GM10248 (cell line): ENCODE data around the gene C1orf52.
A peak's percentile ranks its signal among the peaks of the same experiment; 100 is the strongest.

Experiments
- CTCF ChIA-PET: fragments of 300-600 bp; sonication (Branson Sonifier 250); formaldehyde crosslinking; extraction: SDS; loops from one replicate; lab custom pipeline; 2021; ENCODE audit warnings: antibody characterized with exemption; lab: Yijun Ruan, JAX
- POLR2A ChIA-PET: fragments of 350-650 bp; sonication (Branson Sonifier 250); formaldehyde crosslinking; extraction: SDS; loops from one replicate; lab custom pipeline; 2020; ENCODE audit warnings: antibody characterized with exemption; lab: Yijun Ruan, JAX
- DNase-seq: peaks from one replicate; pipeline ENCODE4 v3.0.0; 2012; ENCODE audit errors: extremely low spot score
- CTCF ChIP-seq: IDR thresholded peaks from 2 replicates; pipeline ENCODE4 v1.5.1; 2012; ENCODE audit warnings: mild to moderate bottlenecking, low read depth; ENCODE audit errors: extremely low read depth, missing control alignments, control extremely low read depth

The C1orf52 gene

GRCh38 chr1:85245456-85245855 is 14.0 kb downstream of the C1orf52 start:
- no peak for DNase-seq
- POLR2A ChIA-PET: no interaction called here
- no peak for TF ChIP-seq CTCF
- CTCF ChIA-PET: interaction anchor here (1.3 to 3.2 kb wide), 8 partner anchors 8 to 748 kb away, joined by 3 to 20 read pairs (median 6); partner anchors contain the start of gene C1orf52

GRCh38 chr1:85244271-85245061 is 15.0 kb downstream of the C1orf52 start:
- no peak for DNase-seq
- ChIA-PET POLR2A (no interaction called here), CTCF (interaction anchor here (0.7 to 2.2 kb wide), 10 partner anchors 9 to 747 kb away, joined by 3 to 20 read pairs (median 4); partner anchors contain the start of gene C1orf52)
- no peak for TF ChIP-seq CTCF

GRCh38 chr1:85243372-85243771 is 16.1 kb downstream of the C1orf52 start:
- ChIA-PET POLR2A (no interaction called here), CTCF (interaction anchor here (1.4 to 2.2 kb wide), 4 partner anchors 8 to 299 kb away, joined by 4 to 20 read pairs (median 8); partner anchors contain the start of gene C1orf52)
- no peak for TF ChIP-seq CTCF

GRCh38 chr1:85240643-85241042 is 18.8 kb downstream of the C1orf52 start:
- POLR2A ChIA-PET: no interaction called here
- CTCF ChIA-PET: interaction anchor here (0.9 to 2.0 kb wide), 11 partner anchors 10 to 296 kb away, joined by 3 to 14 read pairs (median 4); no protein-coding TSS in a partner anchor
- DNase-seq: no peak
- TF ChIP-seq CTCF: no peak

More at GRCh38 chr1:85243372-85243771, 16.1 kb downstream of the C1orf52 start:
- DNase-seq: no peak

GRCh38 chr1:85240174-85240601 is 19.3 kb downstream of the C1orf52 start:
- DNase-seq: peak; percentile 24
- ChIA-PET CTCF (interaction anchor here (0.6 to 2.0 kb wide), 13 partner anchors 10 to 295 kb away, joined by 3 to 14 read pairs (median 4); no protein-coding TSS in a partner anchor), POLR2A (no interaction called here)
- TF ChIP-seq CTCF: peak; percentile 31

GRCh38 chr1:85237613-85238012 is 21.8 kb downstream of the C1orf52 start:
- no peak for TF ChIP-seq CTCF
- ChIA-PET CTCF (no interaction called here), POLR2A (no interaction called here)
- no peak for DNase-seq
